Psoas muscle (tissue), 8 donors: ENCODE data around the gene BTBD3. TPM values are rescaled to one million over a fixed set of nuclear protein-coding genes. Genes with fewer than 3 reads are reported as not detected.

Experiments used
- ATAC-seq, 4 donors: fragments of 200-7000 bp; cut with Tn5 transposase; one replicate each; pipeline ENCODE4 v1.9.1; 2020; ENCODE audit warnings: moderate library complexity in 3 of 4, mild to moderate bottlenecking in 2 of 4
- DNase-seq, 2 donors: peaks; one replicate each; pipeline ENCODE4 v3.0.0-alpha.2; 2020
- H3K27ac ChIP-seq: fragments of 200-600 bp; one replicate; pipeline ENCODE4 v1.8.0; 2022
- H3K27me3 ChIP-seq, 3 donors: fragments of 200-600 bp in 1 of 3; one replicate each; pipeline versions ENCODE4 v1.6.1 to v1.8.0; 2013 to 2022; ENCODE audit warnings: low read length in 2 of 3, mild to moderate bottlenecking in 2 of 3, moderate library complexity in 1 of 3; ENCODE audit not compliant: insufficient read depth in 3 of 3
- H3K36me3 ChIP-seq, 2 donors: fragments of 200-600 bp in 1 of 2; one replicate each; pipeline versions ENCODE4 v1.6.1 to v1.8.0; 2013 to 2022; ENCODE audit warnings: low read depth in 1 of 2, mild to moderate bottlenecking in 1 of 2, moderate library complexity in 1 of 2; ENCODE audit not compliant: insufficient read depth in 1 of 2
- H3K4me1 ChIP-seq: fragments of 200-600 bp; one replicate; pipeline ENCODE4 v1.8.0; 2022
- H3K4me3 ChIP-seq: fragments of 200-600 bp; one replicate; pipeline ENCODE4 v1.8.0; 2022; ENCODE audit warnings: mild to moderate bottlenecking
- H3K9me3 ChIP-seq: fragments of 200-600 bp; one replicate; pipeline ENCODE4 v1.8.0; 2022
- CTCF ChIP-seq: fragments of 200-600 bp; IDR thresholded peaks from one replicate; pipeline ENCODE4 v1.8.0; 2022; ENCODE audit warnings: antibody characterized with exemption
- WGBS, 3 donors: extraction: QIAGEN DNeasy Blood & Tissue Kit; methylation state at CpG; one replicate each; pipeline versions ENCODE4 v1.1.6 to v1.1.7; 2013; 5-methylcytosine and 5-hydroxymethylcytosine counted together
- intact Hi-C, 2 donors: fragments of 100-400 bp; cut with DNase I; formaldehyde crosslinking; loops; one replicate each; pipeline versions ENCODE4 v1.11.0 to v1.14.2; 2022
- polyA plus RNA-seq, 3 donors: library from polyadenylated mRNA; stranded (reverse); fragments of 200-250 nt; gene quantifications; one replicate each; pipeline ENCODE4 v1.2.3, GENCODE V29; 2013
- total RNA-seq, 4 donors: library from RNA; stranded (reverse); fragmentation: NEBNext Ultra II Directional in 2 of 4; extraction: Animal tissue kit (Norgen Biotek cat#: 25700) in 2 of 4; gene quantifications; one replicate each; pipeline versions ENCODE4 v1.2.1 to v1.2.4, GENCODE V29; 2021 to 2023
- donor health status: healthy with polysubstance abuse.
- donor health status: DM: no; HTN: no; CAD: no; lungs with moderate emphysema.
- donor health status: Bipolar disorder and iron deficiency.
- donor health status: healthy.
- donor health status: DM: yes; HTN: yes; CAD: no.
- donor health status: DM: no; HTN: no; CAD: no.
- donor health status: DM: no; HTN: no; CAD: no.
- donor health status: DM: yes; HTN: yes; CAD: no.

The BTBD3 gene
- total and polyA plus RNA-seq, 7 donors, result 7.3 to 23.7 (median 15.1) TPM

GRCh38 chr20:11949711-11950110 is 32.0 kb downstream of the BTBD3 start:
- 81 to 90% (median 82%) methylated on average over 3 of the region's 3 CpGs for WGBS, 3 donors

GRCh38 chr20:11951696-11952095 is 34.0 kb downstream of the BTBD3 start:
- TF ChIP-seq CTCF, result no peak
- H3K4me1 ChIP-seq, result no peaks in the 10 kb centered on the region
- intact Hi-C loops, result no loop called here
- no peaks in the 10 kb centered on the region for H3K9me3 ChIP-seq
- no peaks in the 10 kb centered on the region for H3K36me3 ChIP-seq
- 50 to 61% (median 51%) methylated on average over 3 of the region's 3 CpGs for WGBS, 3 donors
- no peaks in the 10 kb centered on the region for H3K27me3 ChIP-seq
- ATAC-seq (no peak), DNase-seq (no peak)
- H3K4me3 ChIP-seq, result no peak overlapping the region
- H3K27ac ChIP-seq, result no peak overlapping the region

More at GRCh38 chr20:11949711-11950110, 32.0 kb downstream of the BTBD3 start:
- no peak for TF ChIP-seq CTCF
- Histone ChIP-seq H3K36me3 (no peaks in the 10 kb centered on the region), H3K27ac (no peak overlapping the region), H3K27me3 (no peaks in the 10 kb centered on the region), H3K9me3 (no peaks in the 10 kb centered on the region), H3K4me3 (no peak overlapping the region), H3K4me1 (no peaks in the 10 kb centered on the region)
- DNase-seq (no peak), ATAC-seq (no peak)
- intact Hi-C loops, result no loop called here

- H3K9me3 ChIP-seq, result no peaks in the 10 kb centered on the region
- H3K27ac ChIP-seq, result no peak overlapping the region
- H3K4me3 ChIP-seq, result no peak overlapping the region
- no peaks in the 10 kb centered on the region for H3K36me3 ChIP-seq
- TF ChIP-seq CTCF, result no peak
- ATAC-seq (no peak), DNase-seq (no peak)
- H3K4me1 ChIP-seq, result no peaks in the 10 kb centered on the region
- WGBS, 3 donors, result 79 to 88% (median 82%) methylated on average over 4 of the region's 4 CpGs
- intact Hi-C loops, result no loop called here
- no peaks in the 10 kb centered on the region for H3K27me3 ChIP-seq
Observed at GRCh38 chr20:11952639-11953038, 34.9 kb downstream of the BTBD3 start.

- Histone ChIP-seq H3K4me1 (no peaks in the 10 kb centered on the region), H3K27ac (no peak overlapping the region), H3K9me3 (no peaks in the 10 kb centered on the region), H3K36me3 (no peaks in the 10 kb centered on the region), H3K4me3 (no peak overlapping the region), H3K27me3 (no peaks in the 10 kb centered on the region)
- ATAC-seq, result no peak
- intact Hi-C loops, result no loop called here
- no peak for DNase-seq
- no peak for TF ChIP-seq CTCF
Observed at GRCh38 chr20:11957911-11958310, 40.2 kb downstream of the BTBD3 start.

GRCh38 chr20:11958855-11959254 is 41.2 kb downstream of the BTBD3 start:
- Histone ChIP-seq H3K27me3 (no peaks in the 10 kb centered on the region), H3K9me3 (no peaks in the 10 kb centered on the region), H3K36me3 (no peaks in the 10 kb centered on the region), H3K4me1 (no peaks in the 10 kb centered on the region), H3K27ac (no peak overlapping the region), H3K4me3 (no peak overlapping the region)
- WGBS, 3 donors, result 56 to 64% (median 64%) methylated on average over 24 of the region's 24 CpGs
- no peak for TF ChIP-seq CTCF
- DNase-seq (no peak), ATAC-seq (no peak)
- intact Hi-C loops, result no loop called here
